Mucosa of descending colon (tissue), 3 donors: Measurements from ENCODE around the gene SF1. TPM values are rescaled to one million over a fixed set of nuclear protein-coding genes. Genes with fewer than 3 reads are reported as not detected.

Experiments used
- ATAC-seq: fragments of 200-7000 bp; cut with Tn5 transposase; one replicate; pipeline ENCODE4 v1.9.1; 2020; ENCODE audit warnings: mild to moderate bottlenecking, moderate library complexity
- DNase-seq, 3 donors: peaks; one replicate each; pipeline ENCODE4 v3.0.0-alpha.2; 2020
- H3K36me3 ChIP-seq: fragments of 200-600 bp; one replicate; pipeline ENCODE4 v1.8.0; 2021; ENCODE audit warnings: low read depth, mild to moderate bottlenecking
- H3K4me1 ChIP-seq: fragments of 200-600 bp; one replicate; pipeline ENCODE4 v1.8.0; 2021; ENCODE audit warnings: low read depth, mild to moderate bottlenecking
- H3K4me3 ChIP-seq: fragments of 200-600 bp; one replicate; pipeline ENCODE4 v1.8.0; 2021; ENCODE audit warnings: mild to moderate bottlenecking
- H3K9me3 ChIP-seq: fragments of 200-600 bp; one replicate; pipeline ENCODE4 v1.8.0; 2021; ENCODE audit warnings: mild to moderate bottlenecking
- intact Hi-C, 2 donors: fragments of 100-400 bp; cut with DNase I in 1 of 2; cut with micrococcal nuclease in 1 of 2; formaldehyde crosslinking; loops; one replicate each; pipeline versions ENCODE4 v1.11.0 to v1.11.1; 2022; cut with DNase I, micrococcal nuclease
- total RNA-seq, 3 donors: library from RNA; stranded (reverse); fragmentation: NEBNext Ultra II Directional in 2 of 3; extraction: Animal tissue kit (Norgen Biotek cat#: 25700) in 2 of 3; gene quantifications; one replicate each; pipeline versions ENCODE4 v1.2.1 to v1.2.4, GENCODE V29; 2021 to 2023
- TF ChIP-seq, protein P1 (sequence below): fragments of 200-600 bp; IDR thresholded peaks from one replicate; pipeline ENCODE4 v1.8.0; 2022; ENCODE audit warnings: antibody characterized with exemption, mild to moderate bottlenecking
- donor health status: DM: no; HTN: no; CAD: no; lungs with moderate emphysema.
- donor health status: DM: no; HTN: no; CAD: no.
- donor health status: DM: no; HTN: yes; CAD: no.

SF1 gene
- total RNA-seq, 3 donors from 2014 or later = 223 to 317 (median 241) TPM

DNA sequence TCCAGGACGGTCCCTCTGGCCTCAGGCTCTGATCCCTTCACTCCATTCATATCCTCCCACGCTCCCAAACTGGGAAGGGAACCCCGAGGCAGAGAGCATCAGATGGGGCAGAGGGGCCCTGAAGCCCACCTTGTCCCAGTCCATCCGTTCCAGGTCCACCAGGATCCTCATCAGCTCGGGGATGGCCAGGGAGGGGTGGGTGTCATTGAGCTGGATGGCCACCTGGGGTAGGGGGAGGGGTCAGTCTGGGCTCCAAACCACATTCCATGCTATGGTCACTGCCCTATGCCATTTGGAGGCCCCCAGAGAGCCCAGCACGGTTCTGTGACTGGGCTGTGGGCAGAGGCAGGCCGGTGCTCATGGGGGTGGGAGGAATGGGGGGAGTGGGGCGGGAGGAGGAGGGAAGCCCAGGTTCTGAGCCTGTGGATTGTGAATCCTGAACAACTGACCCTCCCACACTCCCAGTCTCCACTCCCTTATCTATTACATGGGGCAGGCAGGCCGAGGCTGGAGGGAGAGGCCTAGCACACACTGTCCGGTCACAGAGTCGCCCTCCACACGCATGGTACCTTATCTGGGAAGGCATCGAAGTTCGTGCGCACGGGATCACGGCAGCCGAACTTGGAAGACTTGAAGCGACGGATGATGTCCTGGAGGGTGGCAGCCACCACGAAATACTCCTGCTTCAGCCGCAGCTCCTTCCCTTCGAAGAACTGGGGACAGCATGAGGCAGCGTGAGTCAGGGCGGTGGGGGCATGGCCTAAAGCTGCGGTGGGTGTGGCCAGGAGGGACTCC lies 24.0 kb downstream of the SF1 start:
- Histone ChIP-seq H3K36me3 (no peaks in the 10 kb centered on the region), H3K4me3 (no peak overlapping the region), H3K9me3 (no peaks in the 10 kb centered on the region), H3K4me1 (no peaks in the 10 kb centered on the region)
- intact Hi-C loops = no loop called here
- ATAC-seq (no peak), DNase-seq (peak in 1 of 3 donors; percentile 40)
- TF ChIP-seq, protein P1, sequence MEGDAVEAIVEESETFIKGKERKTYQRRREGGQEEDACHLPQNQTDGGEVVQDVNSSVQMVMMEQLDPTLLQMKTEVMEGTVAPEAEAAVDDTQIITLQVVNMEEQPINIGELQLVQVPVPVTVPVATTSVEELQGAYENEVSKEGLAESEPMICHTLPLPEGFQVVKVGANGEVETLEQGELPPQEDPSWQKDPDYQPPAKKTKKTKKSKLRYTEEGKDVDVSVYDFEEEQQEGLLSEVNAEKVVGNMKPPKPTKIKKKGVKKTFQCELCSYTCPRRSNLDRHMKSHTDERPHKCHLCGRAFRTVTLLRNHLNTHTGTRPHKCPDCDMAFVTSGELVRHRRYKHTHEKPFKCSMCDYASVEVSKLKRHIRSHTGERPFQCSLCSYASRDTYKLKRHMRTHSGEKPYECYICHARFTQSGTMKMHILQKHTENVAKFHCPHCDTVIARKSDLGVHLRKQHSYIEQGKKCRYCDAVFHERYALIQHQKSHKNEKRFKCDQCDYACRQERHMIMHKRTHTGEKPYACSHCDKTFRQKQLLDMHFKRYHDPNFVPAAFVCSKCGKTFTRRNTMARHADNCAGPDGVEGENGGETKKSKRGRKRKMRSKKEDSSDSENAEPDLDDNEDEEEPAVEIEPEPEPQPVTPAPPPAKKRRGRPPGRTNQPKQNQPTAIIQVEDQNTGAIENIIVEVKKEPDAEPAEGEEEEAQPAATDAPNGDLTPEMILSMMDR = no peak

DNA sequence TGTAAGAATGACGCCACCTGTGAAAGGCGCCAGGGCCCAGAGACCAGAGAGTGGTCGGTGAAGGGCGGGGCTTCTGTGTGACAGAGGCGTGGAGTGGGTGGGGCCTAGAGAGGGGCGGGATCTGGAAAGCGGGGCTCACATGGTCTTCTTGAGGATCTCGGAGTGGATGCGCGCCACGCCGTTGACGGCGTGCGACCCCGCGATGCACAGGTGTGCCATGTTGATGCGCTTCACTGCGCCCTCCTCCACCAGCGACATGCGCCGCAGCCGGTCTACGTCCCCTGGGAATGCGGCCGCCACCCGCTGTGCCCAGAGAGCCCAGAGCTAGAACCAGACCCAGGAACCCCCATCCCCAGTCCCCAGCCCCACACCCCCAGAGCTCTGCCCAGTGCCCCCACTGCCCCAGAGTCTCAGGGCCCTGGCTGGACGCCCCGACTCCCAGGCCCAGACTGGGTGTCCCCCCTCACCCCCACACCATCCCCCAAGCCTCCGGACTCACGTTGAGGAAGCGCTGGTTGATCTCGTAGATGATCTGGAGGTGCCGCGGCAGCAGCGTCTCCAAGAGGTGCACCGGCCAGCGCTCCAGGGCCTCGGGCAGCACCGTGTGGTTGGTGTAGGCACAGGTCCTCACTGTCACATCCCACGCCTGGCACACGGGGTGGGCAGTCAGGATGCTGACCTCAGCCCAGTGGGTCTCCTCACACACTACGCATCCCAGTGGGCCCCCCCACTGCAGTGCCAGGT lies 24.8 kb downstream of the SF1 start:
- no peak for DNase-seq
- H3K4me3 ChIP-seq = no peak overlapping the region
- H3K9me3 ChIP-seq = no peaks in the 10 kb centered on the region
- TF ChIP-seq, protein P1 = no peak
- ATAC-seq = no peak
- no peaks in the 10 kb centered on the region for H3K36me3 ChIP-seq
- intact Hi-C loops = no loop called here
- H3K4me1 ChIP-seq = no peaks in the 10 kb centered on the region

GRCh38 chr11:64753019-64753379 lies 25.3 kb downstream of the SF1 start:
- DNase-seq (no peak), ATAC-seq (no peak)
- H3K9me3 ChIP-seq = no peaks in the 10 kb centered on the region
- TF ChIP-seq, protein P1 = no peak
- no peaks in the 10 kb centered on the region for H3K36me3 ChIP-seq
- H3K4me3 ChIP-seq = no peak overlapping the region
- intact Hi-C loops = no loop called here
- H3K4me1 ChIP-seq = no peaks in the 10 kb centered on the region

DNA sequence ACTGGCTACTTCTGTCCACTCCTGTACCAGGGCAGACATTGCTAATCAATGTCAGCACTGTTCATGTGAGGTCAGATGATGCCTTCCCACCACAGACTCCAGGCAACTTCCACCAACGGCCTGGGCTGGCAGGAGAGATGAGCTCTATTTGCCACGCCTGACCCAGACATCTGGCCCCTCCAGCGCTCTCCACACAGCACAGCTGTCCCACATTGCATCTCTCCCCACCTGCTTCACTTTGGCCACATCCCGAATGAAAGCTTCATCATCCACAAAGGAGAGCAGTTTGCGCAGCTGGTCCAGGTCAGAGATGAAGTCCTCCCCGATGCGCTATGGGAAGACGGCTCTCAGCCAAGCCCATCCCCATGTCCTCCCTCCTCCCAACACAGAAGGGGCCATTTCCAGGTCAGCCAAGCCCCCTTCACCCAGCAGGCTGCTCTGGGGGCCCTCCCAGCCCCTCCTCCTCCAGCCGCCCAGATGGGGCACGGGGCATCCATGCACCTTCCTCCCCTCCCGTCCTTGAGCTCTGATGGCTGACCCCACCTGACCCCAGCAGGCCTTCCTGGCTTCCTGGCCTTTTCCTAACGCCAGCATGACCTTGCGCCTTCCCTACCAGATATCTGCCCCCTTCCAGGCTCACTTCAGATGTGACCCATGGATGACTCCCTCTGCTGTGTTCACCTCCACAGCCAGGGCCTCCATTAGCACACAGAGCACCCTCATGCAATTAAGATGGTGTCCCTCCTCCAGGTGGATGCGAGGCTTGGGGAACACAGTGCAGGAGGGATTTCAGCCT lies 26.0 kb downstream of the SF1 start:
- no peaks in the 10 kb centered on the region for H3K9me3 ChIP-seq
- H3K4me1 ChIP-seq = no peaks in the 10 kb centered on the region
- no peaks in the 10 kb centered on the region for H3K36me3 ChIP-seq
- no peak overlapping the region for H3K4me3 ChIP-seq
- DNase-seq (no peak), ATAC-seq (no peak)
- TF ChIP-seq, protein P1 = no peak
- intact Hi-C loops = no loop called here

DNA sequence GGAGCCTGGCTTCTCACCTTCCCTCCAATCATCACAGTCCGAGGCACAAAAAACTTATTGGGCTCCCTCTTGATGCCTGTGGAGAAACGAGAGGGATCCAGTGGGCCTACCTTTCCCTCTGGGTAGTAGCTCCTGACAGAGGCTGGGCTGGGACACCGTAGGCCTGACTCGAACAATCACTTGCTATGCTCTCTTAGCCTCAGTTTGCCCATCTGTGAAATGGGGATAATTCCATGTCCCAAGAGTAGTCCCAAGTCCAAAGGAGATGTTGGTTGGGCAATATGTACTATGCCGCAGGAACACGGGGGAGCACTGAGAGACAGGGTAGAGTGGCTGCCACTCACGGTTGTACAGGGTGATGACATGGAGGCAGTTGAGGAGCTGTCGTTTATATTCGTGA lies 26.8 kb downstream of the SF1 start:
- ATAC-seq = no peak
- H3K9me3 ChIP-seq = no peaks in the 10 kb centered on the region

More for the DNA sequence above, 26.8 kb downstream of the SF1 start:
- Histone ChIP-seq H3K4me3 (no peak overlapping the region), H3K36me3 (no peaks in the 10 kb centered on the region), H3K4me1 (no peaks in the 10 kb centered on the region)
- DNase-seq = no peak
- TF ChIP-seq, protein P1 = no peak
- intact Hi-C loops = no loop called here
